H9 (cell line): ENCODE data around the gene CLVS2. TPM values are rescaled to one million over a fixed set of nuclear protein-coding genes. Genes with fewer than 3 reads are reported as not detected.

Experiments
- DNase-seq: peaks from one replicate; pipeline ENCODE4 v3.0.0-alpha.2; 2017
- H2AFZ ChIP-seq: one replicate; pipeline ENCODE4 v1.6.1; 2013; ENCODE audit warnings: mild to moderate bottlenecking, low read length, control low read depth, moderate library complexity
- H2AK5ac ChIP-seq: 2 replicates; pipeline ENCODE4 v1.6.1; 2013; ENCODE audit warnings: low read length, control low read depth, mixed read lengths; ENCODE audit not compliant: insufficient read length
- H2BK120ac ChIP-seq: one replicate; pipeline ENCODE4 v1.6.1; 2013; ENCODE audit warnings: low read depth, mild to moderate bottlenecking, low read length, control low read depth, inconsistent platforms; ENCODE audit not compliant: poor library complexity, severe bottlenecking
- H2BK12ac ChIP-seq: 2 replicates; pipeline ENCODE4 v1.6.1; 2013; ENCODE audit warnings: low read length, control low read depth, mixed read lengths, low read depth; ENCODE audit not compliant: insufficient read length
- H2BK15ac ChIP-seq: 2 replicates; pipeline ENCODE4 v1.6.1; 2013; ENCODE audit warnings: low read depth, low read length, control low read depth
- H2BK20ac ChIP-seq: one replicate; pipeline ENCODE4 v1.6.1; 2013; ENCODE audit warnings: low read depth, mild to moderate bottlenecking, low read length, control low read depth, inconsistent platforms; ENCODE audit not compliant: poor library complexity, severe bottlenecking
- H2BK5ac ChIP-seq: 2 replicates; pipeline ENCODE4 v1.6.1; 2013; ENCODE audit warnings: low read length, control low read depth, mixed read lengths; ENCODE audit not compliant: insufficient read length
- H3K14ac ChIP-seq: 2 replicates; pipeline ENCODE4 v1.6.1; 2013; ENCODE audit warnings: low read length, control low read depth; ENCODE audit not compliant: insufficient read depth
- H3K18ac ChIP-seq: 2 replicates; pipeline ENCODE4 v1.6.1; 2013; ENCODE audit warnings: low read depth, mild to moderate bottlenecking, mixed read lengths, low read length, control low read depth; ENCODE audit not compliant: insufficient read length
- H3K23ac ChIP-seq: 2 replicates; pipeline ENCODE4 v1.6.1; 2013; ENCODE audit warnings: low read length, control low read depth, mixed read lengths, low read depth; ENCODE audit not compliant: insufficient read length
- H3K23me2 ChIP-seq: 2 replicates; pipeline ENCODE4 v1.6.1; 2013; ENCODE audit warnings: low read depth, mild to moderate bottlenecking, mixed read lengths, low read length, control low read depth; ENCODE audit not compliant: insufficient read length, poor library complexity, severe bottlenecking
- H3K27ac ChIP-seq: 2 replicates; pipeline ENCODE4 v1.5.1; 2013; ENCODE audit warnings: low read length, control low read depth, mixed read lengths, low read depth; ENCODE audit not compliant: insufficient read length
- H3K27me3 ChIP-seq: 2 replicates; pipeline ENCODE4 v1.6.1; 2013; ENCODE audit warnings: low read length, control low read depth, inconsistent platforms; ENCODE audit not compliant: insufficient read depth
- H3K4ac ChIP-seq: 2 replicates; pipeline ENCODE4 v1.6.1; 2013; ENCODE audit warnings: low read depth, mild to moderate bottlenecking, control low read depth, inconsistent platforms, low read length, moderate library complexity
- H3K4me1 ChIP-seq: 2 replicates; pipeline ENCODE4 v1.6.1; 2013; ENCODE audit warnings: low read length, control low read depth, inconsistent platforms; ENCODE audit not compliant: insufficient read depth
- H3K4me2 ChIP-seq: 2 replicates; pipeline ENCODE4 v1.6.1; 2013; ENCODE audit warnings: low read length, control low read depth, mixed read lengths; ENCODE audit not compliant: insufficient read length, insufficient read depth
- H3K56ac ChIP-seq: 2 replicates; pipeline ENCODE4 v1.6.1; 2013; ENCODE audit warnings: low read depth, mild to moderate bottlenecking, mixed read lengths, low read length, control low read depth; ENCODE audit not compliant: insufficient read length
- H3K79me1 ChIP-seq: 2 replicates; pipeline ENCODE4 v1.6.1; 2013; ENCODE audit warnings: low read depth, mild to moderate bottlenecking, moderate library complexity, low read length, control low read depth, inconsistent platforms; ENCODE audit not compliant: insufficient read depth, poor library complexity, severe bottlenecking
- H3K79me2 ChIP-seq: 2 replicates; pipeline ENCODE4 v1.6.1; 2013; ENCODE audit warnings: low read length, control low read depth, inconsistent platforms; ENCODE audit not compliant: insufficient read depth
- H3K9ac ChIP-seq: 2 replicates; pipeline ENCODE4 v1.6.1; 2013; ENCODE audit warnings: low read length, control low read depth, mixed read lengths; ENCODE audit not compliant: insufficient read length; ENCODE audit errors: extremely low read depth
- H3K9me3 ChIP-seq: one replicate; pipeline ENCODE4 v1.6.1; 2013; ENCODE audit warnings: low read depth, low read length, inconsistent platforms; ENCODE audit not compliant: control insufficient read depth
- H3T11ph ChIP-seq: one replicate; pipeline ENCODE4 v1.6.1; 2013; ENCODE audit warnings: mild to moderate bottlenecking, low read length, control low read depth, inconsistent platforms
- H4K20me1 ChIP-seq: one replicate; pipeline ENCODE4 v1.6.1; 2013; ENCODE audit not compliant: control insufficient read depth, insufficient read length, insufficient read depth
- H4K5ac ChIP-seq: 2 replicates; pipeline ENCODE4 v1.6.1; 2013; ENCODE audit warnings: low read depth, mild to moderate bottlenecking, mixed read lengths, low read length, control low read depth; ENCODE audit not compliant: insufficient read length
- H4K8ac ChIP-seq: replicated peaks from 2 replicates; pipeline ENCODE4 v1.6.1; 2013; ENCODE audit warnings: low read length, control low read depth, mixed read lengths, low read depth; ENCODE audit not compliant: insufficient read length
- H4K91ac ChIP-seq: 2 replicates; pipeline ENCODE4 v1.6.1; 2013; ENCODE audit warnings: low read depth, mild to moderate bottlenecking, moderate library complexity, mixed read lengths, low read length, control low read depth; ENCODE audit not compliant: insufficient read length
- H3K27ac Mint-ChIP-seq, 3 experiments: 2 replicates in 2 of 3; 3 replicates in 1 of 3; pipeline ENCODE4 v1.8.0; 2020 to 2021; ENCODE audit warnings: mixed read lengths in 3 of 3, mild to moderate bottlenecking in 1 of 3, moderate library complexity in 1 of 3
- H3K27me3 Mint-ChIP-seq: 2 replicates; pipeline ENCODE4 v1.8.0; 2021; ENCODE audit warnings: low read depth, mild to moderate bottlenecking, moderate library complexity, mixed read lengths
- H3K36me3 Mint-ChIP-seq, 3 experiments: 2 replicates in 2 of 3; 3 replicates in 1 of 3; pipeline ENCODE4 v1.8.0; 2020 to 2021; ENCODE audit warnings: low read depth in 3 of 3, mixed read lengths in 3 of 3; ENCODE audit not compliant: insufficient read depth in 1 of 3
- H3K4me1 Mint-ChIP-seq, 2 experiments: 2 replicates each; pipeline ENCODE4 v1.8.0; 2020; ENCODE audit warnings: mixed read lengths in 2 of 2
- H3K4me3 Mint-ChIP-seq, 2 experiments: 2 replicates in 1 of 2; 3 replicates in 1 of 2; pipeline ENCODE4 v1.8.0; 2020 to 2021; ENCODE audit warnings: mild to moderate bottlenecking in 2 of 2, mixed read lengths in 2 of 2, moderate library complexity in 1 of 2
- H3K9me3 Mint-ChIP-seq, 2 experiments: 2 replicates in 1 of 2; 3 replicates in 1 of 2; pipeline ENCODE4 v1.8.0; 2020; ENCODE audit warnings: mild to moderate bottlenecking in 2 of 2, mixed read lengths in 2 of 2, moderate library complexity in 1 of 2
- WGBS: extraction: QIAGEN DNeasy Blood & Tissue Kit; methylation state at CpG from one replicate; pipeline ENCODE4 v1.1.7; 2013; ENCODE audit warnings: missing lambda C conversion rate, low lambda C conversion rate, mixed read lengths; ENCODE audit not compliant: insufficient read length; ENCODE audit errors: extremely low coverage; 5-methylcytosine and 5-hydroxymethylcytosine counted together
- total RNA-seq: library from RNA; stranded (reverse); gene quantifications from 2 replicates; pipeline ENCODE4 v1.2.1, GENCODE V29; 2021
- TF ChIP-seq, protein P1 (sequence below): fragments of 200-600 bp; sonication (generic); conservative IDR thresholded peaks from 3 replicates; pipeline ENCODE4 v1.8.0; 2021; ENCODE audit warnings: antibody characterized with exemption, mild to moderate bottlenecking

The CLVS2 gene
- total RNA-seq, 1 experiment from 2014 or later, result 0.26 TPM

DNA sequence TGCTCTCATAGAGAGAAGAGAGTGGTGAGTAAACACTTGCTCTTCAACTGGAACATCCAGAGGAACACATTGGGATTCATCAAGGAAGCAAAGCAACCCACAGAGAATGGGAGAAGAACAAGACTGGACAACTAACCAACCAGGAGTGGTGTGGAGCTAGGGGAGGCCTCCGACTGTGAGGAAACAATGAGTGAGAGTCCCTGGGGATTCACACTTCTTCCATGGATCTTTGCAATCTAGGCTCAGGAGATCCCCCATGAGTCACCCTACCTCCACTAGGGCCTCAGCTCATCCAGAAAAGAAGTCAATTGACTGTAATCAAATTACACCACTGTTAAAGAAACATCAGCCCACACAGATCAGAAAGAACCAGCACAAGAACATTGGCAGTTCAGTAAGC, 42.3 kb upstream of the CLVS2 start:
- Histone ChIP-seq H2BK120ac (no peak overlapping the region), H3K23ac (no peak overlapping the region), H3K56ac (no peak overlapping the region), H3K4me2 (no peak overlapping the region), H4K20me1 (no peaks in the 10 kb centered on the region), H2BK5ac (no peak overlapping the region), H3K4me1 (no peaks in the 10 kb centered on the region), H3K23me2 (no peaks in the 10 kb centered on the region), H3K27me3 (no peaks in the 10 kb centered on the region), H3K79me1 (no peaks in the 10 kb centered on the region), H3T11ph (no peak overlapping the region), H2AFZ (no peak overlapping the region), H3K18ac (no peak overlapping the region), H2BK12ac (no peak overlapping the region), H3K9ac (no peak overlapping the region), H4K5ac (no peak overlapping the region), H2AK5ac (no peak overlapping the region), H3K79me2 (no peaks in the 10 kb centered on the region), H3K4ac (no peak overlapping the region), H3K9me3 (no peaks in the 10 kb centered on the region), H4K8ac (no peak overlapping the region), H2BK15ac (no peak overlapping the region), H3K14ac (no peak overlapping the region), H3K27ac (no peak overlapping the region), H4K91ac (no peak overlapping the region), H2BK20ac (no peak overlapping the region)
- TF ChIP-seq, protein P1, sequence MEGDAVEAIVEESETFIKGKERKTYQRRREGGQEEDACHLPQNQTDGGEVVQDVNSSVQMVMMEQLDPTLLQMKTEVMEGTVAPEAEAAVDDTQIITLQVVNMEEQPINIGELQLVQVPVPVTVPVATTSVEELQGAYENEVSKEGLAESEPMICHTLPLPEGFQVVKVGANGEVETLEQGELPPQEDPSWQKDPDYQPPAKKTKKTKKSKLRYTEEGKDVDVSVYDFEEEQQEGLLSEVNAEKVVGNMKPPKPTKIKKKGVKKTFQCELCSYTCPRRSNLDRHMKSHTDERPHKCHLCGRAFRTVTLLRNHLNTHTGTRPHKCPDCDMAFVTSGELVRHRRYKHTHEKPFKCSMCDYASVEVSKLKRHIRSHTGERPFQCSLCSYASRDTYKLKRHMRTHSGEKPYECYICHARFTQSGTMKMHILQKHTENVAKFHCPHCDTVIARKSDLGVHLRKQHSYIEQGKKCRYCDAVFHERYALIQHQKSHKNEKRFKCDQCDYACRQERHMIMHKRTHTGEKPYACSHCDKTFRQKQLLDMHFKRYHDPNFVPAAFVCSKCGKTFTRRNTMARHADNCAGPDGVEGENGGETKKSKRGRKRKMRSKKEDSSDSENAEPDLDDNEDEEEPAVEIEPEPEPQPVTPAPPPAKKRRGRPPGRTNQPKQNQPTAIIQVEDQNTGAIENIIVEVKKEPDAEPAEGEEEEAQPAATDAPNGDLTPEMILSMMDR, result no peak
- Mint-ChIP-seq H3K36me3 (peaks cover 0 to 10% (median 2%) of the 10 kb centered on the region in 3 experiments; a peak in 3 of 7 replicates), H3K4me3 (no peak overlapping the region), H3K27ac (no peak overlapping the region), H3K27me3 (no peaks in the 10 kb centered on the region; the same call in 1 of the 2 replicates), H3K4me1 (peaks cover 6% of the 10 kb centered on the region in 2 experiments), H3K9me3 (peaks cover 6 to 16% of the 10 kb centered on the region in 2 experiments; a peak in 4 of 5 replicates)
- WGBS, result no CpG with 5 or more reads among the region's 1 CpG
- DNase-seq, result no peak
